T-helper 22 cell (primary cell): ENCODE results near the gene ZBTB37.
"Not testable (repeated sequence)": the region's sequence is repeated elsewhere in the genome, so short reads cannot be mapped to it uniquely, and the experiment has no call there.

Experiments used
- DNase-seq: peaks from one replicate; pipeline ENCODE4 v3.0.0-alpha.2; 2020; ENCODE audit warnings: low read depth

ZBTB37 gene, protein sequence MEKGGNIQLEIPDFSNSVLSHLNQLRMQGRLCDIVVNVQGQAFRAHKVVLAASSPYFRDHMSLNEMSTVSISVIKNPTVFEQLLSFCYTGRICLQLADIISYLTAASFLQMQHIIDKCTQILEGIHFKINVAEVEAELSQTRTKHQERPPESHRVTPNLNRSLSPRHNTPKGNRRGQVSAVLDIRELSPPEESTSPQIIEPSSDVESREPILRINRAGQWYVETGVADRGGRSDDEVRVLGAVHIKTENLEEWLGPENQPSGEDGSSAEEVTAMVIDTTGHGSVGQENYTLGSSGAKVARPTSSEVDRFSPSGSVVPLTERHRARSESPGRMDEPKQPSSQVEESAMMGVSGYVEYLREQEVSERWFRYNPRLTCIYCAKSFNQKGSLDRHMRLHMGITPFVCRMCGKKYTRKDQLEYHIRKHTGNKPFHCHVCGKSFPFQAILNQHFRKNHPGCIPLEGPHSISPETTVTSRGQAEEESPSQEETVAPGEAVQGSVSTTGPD

DNA sequence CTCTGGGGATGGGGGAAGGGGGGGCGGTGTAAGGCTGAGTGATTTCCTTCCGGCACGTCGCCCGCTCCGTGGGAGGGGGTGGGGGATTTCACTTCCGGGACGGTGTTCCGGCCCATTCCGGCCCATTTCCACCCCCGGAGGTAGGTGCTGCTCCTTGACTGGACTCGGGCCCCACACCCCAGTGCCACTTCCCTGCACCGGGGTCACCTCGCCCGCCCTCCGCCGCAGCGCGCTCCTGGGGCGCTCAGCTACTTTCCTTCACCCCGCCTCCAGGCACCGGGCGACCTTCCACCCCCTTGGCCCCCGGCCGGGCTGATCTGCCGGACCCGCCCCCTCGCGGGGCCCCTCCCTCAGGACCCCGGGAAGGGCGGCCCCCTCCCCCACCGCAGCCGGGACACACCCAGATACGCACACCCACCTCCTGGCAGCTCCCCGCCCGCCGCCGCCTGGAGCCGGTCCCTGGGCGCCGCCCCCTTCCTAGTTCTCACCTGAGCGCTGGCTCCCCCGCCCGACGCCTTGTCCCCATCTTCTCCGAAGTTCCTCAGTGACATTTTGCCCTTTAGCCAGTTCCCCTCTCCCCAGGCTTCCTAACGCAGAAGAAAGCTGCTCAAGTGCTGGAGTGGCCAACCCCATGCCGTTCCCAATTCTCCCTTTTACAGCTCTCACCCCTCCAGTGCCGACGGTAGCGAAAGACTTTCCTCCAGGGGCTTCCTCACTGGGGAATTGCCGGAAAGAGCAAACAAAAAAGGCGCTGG, at the start of gene ZBTB37:
Gene ZBTB37 (plus strand): TSS at position 115 of the 755 bp plus-strand sequence. CDS start 1,846 bp downstream, outside the sequence.
- peak; percentile 89 for DNase-seq

DNA sequence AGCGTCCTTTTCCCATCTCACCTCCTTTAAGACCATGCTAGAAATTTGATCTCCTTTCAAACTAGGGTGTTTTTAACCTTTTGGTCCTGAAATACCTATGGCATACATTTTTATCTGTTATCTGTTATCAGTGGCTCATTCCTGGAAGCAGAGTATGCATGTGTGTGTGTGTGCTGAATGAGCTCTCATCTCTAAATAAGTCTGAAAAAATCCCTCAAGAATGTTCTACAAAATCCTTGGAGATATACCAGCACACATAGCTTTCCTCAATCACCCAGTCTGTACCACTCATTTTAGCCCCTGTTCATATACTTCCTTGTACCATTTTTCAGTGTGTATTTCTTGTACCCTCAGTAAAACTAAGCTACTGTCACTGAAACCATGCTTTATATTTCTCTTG, 49.7 kb upstream of the ZBTB37 start:
- no peak for DNase-seq

DNA sequence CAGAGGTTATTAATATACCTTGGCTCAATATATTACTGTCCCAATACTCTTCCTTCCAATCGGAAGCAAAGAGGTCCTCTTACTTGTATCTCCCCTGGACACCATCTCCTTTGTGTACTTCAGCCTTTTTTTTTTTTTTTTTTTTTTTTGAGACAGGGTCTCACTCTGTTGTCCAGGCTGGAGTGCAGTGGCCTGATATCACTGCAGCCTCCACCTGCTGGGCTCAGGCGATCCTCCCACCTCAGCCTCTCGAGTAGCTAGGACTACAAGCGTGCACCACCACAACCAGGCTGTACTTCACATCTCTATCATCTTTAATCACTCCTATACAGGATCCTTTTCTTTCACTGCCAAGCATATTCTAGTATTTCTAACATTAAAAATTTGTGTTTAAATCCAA, 46.5 kb upstream of the ZBTB37 start:
- DNase-seq, result no peak

DNA sequence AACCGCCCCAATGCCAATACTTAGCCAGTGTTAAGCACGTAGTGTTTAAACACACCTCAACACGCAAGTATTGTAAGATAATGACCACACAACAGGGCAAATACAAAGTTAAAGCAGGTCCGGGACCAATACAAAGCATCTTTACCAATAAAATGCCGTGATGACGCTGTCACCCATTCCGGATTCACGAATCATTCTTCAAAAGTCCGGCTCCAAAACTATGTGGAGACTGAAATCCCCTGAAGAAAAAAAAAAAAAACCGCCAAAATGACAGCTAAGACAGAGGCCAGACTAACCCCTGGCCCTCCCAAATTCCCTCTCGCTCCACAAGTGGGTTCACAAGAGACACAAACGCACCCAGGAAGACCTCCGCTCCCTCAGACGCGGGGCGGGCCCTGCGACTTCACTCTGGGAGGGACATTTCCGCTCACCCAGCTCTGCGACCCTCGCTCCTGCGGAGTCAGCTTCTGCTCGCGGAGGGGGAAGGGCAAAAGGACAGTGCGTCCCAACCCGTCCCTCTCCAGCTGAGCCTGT, 44.3 kb upstream of the ZBTB37 start:
- no peak for DNase-seq

DNA sequence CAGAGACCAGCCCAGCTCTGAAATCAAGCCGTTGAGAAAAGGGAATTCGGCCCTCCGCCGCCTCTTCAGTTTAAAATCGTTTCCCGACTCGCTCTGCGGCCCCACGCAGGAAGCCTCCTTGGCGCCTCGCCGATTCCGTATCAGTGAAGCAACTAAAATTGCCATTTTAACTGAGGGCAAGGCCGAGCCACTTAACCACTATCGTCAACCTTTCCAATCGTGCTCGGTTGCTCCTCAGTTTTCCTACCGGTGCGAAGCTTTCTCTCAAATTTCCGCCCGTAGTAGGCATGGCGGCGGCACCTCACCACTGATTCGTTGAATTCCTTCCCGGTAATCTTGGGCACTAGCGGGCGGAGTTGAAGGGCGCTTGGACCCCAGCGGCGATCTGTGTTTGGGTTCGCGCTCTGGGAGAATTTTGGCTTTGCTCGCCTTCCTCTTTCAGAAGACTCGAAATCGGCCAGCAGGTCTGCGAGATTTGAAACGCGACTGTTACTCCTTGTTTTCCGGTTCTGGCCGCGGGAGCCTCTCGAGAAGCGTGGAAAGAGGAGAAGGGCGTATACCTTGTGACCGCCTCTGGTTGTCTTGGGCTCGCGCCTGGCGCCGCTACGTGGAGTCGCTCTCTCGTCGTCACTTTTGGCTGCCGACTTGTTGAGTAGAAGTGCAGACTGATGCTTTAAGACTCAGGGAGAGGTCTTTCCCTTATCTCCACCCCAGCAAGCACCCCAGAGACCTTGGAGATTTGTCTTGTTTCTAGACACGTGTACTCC, 43.7 kb upstream of the ZBTB37 start, which contains the start of the genes CENPL and DARS2:
Gene CENPL (minus strand): TSS at position 569 of the 767 bp plus-strand sequence. CDS start 13,584 bp downstream, outside the sequence.
Gene DARS2 (plus strand): TSS at position 359 of the 767 bp plus-strand sequence. CDS start 557 bp downstream, outside the sequence.
- DNase-seq, result peak; percentile 87

DNA sequence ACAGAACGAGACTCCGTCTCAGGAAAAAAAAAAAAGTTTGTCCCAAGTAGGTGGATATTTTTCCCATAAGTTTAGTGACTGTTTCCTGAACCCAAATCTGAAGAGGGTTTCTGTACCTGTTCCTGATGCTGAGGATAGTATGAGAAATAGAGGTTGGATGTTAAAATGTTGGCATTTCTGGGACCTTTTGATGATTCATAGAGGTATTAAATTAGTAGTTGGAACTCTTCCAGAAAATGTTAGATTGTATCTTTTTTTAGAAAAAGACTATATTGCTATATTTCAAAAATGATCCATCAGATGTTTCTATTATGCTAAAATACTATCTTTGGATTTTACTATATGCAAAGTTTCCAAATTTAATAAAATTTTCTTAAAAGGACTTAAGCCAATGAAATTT, 40.6 kb upstream of the ZBTB37 start:
- DNase-seq, result no peak

DNA sequence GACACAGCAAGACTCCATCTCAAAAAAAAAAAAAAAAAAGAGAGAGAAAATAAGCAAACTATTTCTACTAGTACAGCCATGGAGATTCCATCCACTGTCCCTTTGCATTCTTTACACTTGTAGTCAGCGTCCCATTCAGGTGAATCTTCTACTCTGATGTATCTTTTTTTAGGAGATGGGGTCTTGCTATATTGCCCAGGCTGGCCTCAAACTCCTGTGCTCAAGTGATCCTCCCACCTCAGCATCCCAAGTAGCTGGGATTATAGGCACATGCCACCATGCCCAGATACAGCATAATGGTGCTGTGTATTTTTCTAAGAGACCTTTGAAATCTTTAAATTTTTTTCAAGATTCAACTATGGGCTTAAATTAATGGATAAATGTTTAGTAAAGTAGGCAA, 35.4 kb upstream of the ZBTB37 start:
- no peak for DNase-seq

DNA sequence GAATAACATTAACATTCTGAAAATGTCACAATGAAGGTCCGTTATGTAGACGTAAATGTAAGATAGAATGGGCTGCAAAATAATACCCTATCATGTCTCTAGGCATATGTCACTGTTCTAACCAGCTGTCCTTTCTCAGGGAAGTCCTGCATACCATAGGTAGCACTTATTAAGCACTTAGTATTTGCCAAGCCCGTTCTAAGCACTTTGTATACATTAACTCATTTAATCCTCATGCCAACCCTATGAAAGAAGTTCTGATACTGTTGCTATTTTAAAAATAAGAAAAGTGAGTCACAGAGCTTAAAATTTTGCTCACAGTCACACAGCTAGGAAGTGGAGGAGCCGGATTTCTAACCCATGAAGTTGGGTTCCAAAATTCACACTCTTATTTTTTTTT, 16.1 kb upstream of the ZBTB37 start:
- no peak for DNase-seq

DNA sequence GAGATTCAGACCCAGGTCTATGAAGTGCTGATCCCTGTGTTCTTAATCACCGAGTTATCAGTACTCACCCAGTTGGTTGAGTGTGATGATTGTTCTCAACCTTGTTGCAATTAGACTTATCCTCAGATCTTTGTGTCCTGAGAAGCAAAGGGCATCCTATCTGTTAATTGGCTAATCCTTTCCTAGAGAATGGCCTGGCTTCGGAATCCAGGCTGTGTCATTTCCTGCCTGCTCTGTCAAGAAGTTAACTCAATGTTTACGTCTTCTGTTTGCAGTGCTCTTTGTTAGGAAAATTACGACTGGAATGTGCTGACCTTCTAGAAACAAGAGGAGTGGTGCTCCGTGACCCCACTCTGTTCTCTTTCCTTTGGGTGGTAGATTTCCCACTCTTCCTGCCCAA, 15.1 kb upstream of the ZBTB37 start:
- DNase-seq, result no peak

DNA sequence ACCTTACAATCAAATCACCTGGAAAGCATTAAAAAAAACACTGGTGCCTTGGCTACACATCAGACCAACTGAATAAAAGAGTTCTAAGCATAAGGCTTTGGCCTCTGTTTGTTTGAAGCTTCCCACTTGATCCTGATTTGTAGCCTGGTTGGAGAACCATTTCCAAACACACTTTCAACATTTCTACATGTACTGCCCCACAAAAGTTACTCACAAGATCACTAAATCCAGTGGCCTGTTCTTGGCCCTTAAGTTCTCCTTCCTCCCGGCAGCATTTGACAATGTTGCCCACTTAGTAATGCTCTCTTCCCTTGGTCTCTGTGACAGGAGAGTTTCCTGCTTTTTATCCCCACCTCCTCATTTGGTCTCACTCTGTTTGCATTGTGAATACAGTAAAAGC, 12.2 kb upstream of the ZBTB37 start:
- DNase-seq, result no peak

DNA sequence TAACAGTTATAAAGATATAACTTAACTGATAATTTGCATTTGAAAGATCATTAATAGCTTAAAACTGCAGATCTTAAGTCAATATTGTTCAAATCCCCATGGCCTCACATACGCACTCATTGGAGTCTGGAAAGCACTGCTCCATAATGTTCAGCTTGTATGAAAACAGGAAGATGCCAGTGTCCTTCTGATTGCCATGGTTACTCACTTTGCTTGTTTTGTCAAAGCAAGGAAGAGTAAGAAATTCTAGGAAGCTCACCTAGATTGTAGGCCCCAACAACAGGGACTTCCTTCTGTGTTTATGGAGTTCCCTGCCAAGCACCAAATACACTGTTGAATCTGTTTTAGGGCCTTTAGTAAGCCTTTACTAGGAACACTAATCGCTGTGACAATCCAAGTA, 11.3 kb upstream of the ZBTB37 start:
- no peak for DNase-seq

DNA sequence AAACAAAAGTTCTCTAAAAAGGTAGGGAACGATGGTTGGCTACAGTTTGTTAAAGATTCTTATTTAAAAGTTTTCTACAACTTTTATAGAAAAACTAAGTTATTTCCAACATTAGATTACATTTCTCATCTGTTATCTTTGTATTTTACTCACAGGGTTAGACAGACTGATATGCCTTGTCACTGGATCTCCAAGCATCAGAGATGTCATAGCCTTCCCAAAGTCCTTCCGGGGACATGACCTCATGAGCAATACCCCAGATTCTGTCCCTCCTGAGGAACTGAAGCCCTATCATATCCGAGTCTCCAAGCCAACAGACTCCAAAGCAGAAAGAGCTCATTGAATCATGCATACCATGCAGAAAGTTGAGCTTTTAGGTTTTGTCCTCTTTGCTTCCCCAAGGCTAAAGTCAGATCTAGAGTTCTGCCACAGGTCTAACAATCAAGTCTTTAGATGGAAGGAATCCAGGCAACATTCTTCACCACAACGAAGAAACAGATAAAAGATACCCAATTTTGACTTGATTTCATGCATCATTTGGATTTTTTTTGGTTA, 10.7 kb upstream of the ZBTB37 start:
- no peak for DNase-seq

DNA sequence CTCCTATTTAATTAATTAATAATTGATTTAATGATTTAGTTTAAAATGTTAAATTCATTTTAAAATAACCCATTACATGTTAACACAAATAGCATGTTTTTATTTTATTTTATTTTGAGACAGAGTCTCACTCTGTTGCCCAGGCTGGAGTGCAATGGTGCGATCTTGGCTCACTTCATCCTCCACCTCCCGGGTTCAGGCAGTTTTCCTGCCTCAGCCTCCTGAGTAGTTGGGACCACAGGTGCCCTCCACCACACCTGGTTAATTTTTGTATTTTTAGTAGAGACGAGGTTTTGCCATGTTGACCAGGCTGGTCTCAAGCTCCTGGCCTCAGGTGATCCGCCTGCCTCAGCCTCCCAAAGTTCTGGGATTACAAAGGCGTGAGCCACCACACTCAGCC, 8.6 kb upstream of the ZBTB37 start:
- DNase-seq, result not testable (repeated sequence)

DNA sequence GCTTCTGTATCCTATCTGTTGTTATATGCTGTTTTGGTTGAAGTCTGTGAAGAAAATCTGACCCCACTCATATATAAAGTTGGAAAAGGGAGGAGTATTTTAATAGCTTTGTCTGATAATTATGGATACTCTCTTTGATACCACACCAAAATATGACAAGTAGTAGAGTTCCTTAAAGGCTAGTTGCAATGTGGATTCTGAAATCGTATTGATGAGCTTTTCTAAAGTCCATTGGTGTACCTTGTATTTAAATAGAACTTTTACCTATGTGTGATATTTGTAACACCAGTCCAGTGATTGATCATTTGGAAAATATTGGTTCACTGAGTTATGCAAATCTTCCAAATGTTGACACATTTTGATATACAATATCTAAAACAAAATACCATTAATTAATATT, 8.1 kb upstream of the ZBTB37 start:
- DNase-seq, result no peak

DNA sequence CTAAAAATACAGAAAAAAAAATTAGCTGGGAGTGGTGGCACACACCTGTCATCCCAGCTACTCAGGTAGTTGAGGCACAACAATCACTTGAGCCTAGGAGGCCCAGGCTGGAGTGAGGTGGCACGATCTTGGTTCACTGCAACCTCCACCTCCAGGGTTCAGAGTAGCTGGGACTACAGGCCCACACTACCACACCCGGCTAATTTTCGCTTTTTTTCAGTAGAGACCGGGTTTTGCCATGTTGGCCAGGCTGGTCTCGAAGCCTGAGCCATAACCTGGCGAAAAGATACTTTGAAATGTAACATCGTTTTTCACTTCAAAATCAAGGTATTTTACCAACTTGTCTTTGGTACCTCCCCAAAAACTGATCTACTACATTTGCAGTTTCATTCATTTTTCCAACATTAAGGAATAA, 6.4 kb upstream of the ZBTB37 start:
- no peak for DNase-seq

DNA sequence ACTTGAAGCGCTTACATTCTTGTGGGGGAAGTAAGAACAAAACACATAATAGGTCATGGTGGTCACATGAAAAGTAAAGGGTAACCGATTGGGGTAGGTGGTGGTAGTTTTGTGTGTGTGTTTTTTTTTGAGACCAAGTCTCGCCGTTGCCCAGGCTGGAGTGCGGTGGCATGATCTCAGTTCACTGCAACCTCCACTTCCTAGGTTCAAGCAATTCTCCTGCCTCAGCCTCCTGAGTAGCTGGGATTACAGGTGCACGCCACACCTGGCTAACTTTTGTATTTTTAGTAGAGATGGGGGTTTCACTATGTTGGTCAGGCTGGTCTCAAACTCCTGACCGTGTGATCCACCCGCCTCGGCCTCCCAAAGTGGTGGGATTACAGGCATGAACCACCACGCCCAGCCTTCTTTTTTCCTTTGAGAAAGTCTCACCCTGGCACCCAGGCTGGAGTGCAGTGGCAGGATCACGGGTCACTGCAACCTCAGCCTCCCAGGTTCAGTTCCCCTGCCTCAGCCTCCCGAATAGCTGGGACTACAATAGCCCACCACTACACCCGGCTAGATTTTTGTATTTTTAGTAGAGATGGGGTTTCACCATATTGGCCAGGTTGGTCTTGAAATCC, 5.9 kb upstream of the ZBTB37 start:
- not testable (repeated sequence) for DNase-seq

DNA sequence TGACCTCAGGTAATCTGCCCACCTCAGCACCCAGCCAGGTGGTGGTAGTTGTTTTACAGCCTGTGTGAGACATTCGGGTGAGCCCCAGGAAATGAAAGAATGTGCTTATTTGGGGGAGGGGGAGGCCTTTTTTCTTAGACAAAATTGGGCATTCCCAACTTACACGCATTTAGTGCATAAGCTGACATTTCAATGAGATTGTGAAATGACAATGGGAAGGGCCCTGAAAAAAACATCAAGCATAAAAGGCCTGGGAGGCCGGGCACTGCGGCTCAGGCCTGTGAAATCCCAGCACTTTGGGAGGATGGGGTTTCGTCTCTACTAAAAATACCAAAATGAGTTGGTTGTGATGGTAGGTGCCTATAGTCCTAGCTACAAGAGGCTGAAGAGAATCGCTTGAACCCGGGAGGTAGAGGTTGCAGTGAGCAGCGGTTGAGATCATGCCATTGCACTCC, 5.4 kb upstream of the ZBTB37 start:
- no peak for DNase-seq

DNA sequence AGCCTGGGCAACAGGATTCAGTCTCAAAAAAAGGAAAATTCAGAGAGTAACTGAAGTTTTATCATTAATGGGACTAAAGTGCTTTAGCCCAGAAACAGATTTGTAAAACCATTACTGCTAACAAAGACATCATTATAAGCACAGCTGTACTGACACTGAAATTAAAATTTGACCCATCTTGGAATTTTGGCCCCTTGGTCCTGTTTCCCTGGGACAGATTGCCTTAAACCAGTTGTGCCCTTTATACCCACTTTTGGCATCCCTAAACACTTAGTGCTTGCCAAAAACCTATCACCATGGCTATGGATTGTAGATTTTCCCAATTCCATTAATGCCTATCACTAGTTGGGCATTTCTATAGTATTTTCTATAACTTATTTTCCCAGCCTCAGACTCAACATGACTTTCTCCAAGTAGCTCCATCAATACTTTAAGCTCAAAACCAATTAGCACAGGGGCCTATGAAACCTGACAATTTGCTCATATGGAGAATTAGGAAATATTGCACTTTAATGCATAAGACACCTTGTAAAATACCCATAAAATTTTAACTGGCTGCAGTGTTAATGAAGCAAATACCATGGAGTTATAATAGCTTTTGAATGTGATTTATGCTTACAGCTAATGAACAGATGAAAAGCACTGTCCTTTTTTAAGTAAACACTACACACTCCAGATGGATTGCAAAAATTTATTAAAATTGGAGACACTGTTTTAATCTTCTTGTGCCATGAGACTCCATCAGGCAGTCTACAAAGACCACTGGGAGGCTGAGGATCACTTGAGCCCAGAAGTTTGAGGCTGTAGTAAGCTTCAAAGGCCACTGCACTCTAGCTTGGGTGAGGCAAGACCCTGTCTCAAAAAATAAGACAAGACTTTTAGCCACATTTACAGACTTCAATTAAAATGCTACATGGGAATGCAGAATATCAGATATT, 4.7 kb upstream of the ZBTB37 start:
- DNase-seq, result no peak

DNA sequence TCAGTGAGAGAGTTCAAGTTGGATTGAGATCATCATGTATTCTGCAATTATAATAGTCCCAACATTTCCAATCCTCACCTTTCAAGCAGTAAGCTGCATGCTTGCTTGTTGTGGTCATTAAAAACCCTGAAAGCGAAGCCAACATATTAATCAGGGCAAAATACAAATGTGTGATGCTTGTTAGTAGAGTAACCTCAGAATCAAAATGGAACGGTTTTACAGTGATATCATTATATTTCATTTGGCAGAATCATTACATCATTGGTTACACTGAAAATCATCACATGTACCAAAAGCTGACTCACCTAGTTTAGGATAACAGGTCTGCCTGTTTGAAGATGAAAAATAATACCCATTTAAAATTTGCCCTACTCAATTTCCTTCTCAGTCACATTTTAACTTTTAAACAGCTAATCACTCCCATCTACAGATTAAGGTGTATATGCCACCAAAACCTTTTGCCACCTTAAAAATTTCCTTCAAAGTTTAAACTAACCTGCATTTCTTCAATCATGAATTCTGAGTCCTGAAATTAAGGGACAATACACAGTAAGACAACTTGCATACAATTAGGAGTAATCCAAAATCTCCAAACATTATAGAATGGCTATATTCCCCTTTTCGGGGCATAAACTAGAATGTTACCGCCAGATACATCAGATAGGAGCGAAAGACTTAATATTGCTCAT, 3.9 kb upstream of the ZBTB37 start:
- no peak for DNase-seq
